Astrocyte (in vitro differentiated cells and primary cell): Measurements from ENCODE around the gene WNT7B. TPM values are rescaled to one million over a fixed set of nuclear protein-coding genes. Genes with fewer than 3 reads are reported as not detected.

Source experiments
- DNase-seq: peaks from one replicate; pipeline ENCODE4 v3.0.0-alpha.2; 2010; ENCODE audit warnings: low read depth
- FAIRE-seq: peaks from 2 replicates; lab custom pipeline; 2011; peaks lifted over from hg19 to GRCh38; lab: Jason Lieb, UNC
- H2AFZ ChIP-seq: 2 replicates; pipeline ENCODE4 v1.6.0; 2012; ENCODE audit warnings: low read depth, low read length, inconsistent platforms
- H3K27ac ChIP-seq: 2 replicates; pipeline ENCODE4 v1.5.1; 2011; ENCODE audit warnings: low read depth, low read length, inconsistent platforms
- H3K27me3 ChIP-seq: 2 replicates; pipeline ENCODE4 v1.6.0; 2011; ENCODE audit warnings: low read length, inconsistent platforms; ENCODE audit not compliant: insufficient read depth
- H3K36me3 ChIP-seq: 2 replicates; pipeline ENCODE4 v1.5.1; 2011; ENCODE audit warnings: low read length, inconsistent platforms; ENCODE audit not compliant: insufficient read depth
- H3K4me1 ChIP-seq: 2 replicates; pipeline ENCODE4 v1.5.1; 2011; ENCODE audit warnings: low read length, inconsistent platforms; ENCODE audit not compliant: insufficient read depth
- H3K4me2 ChIP-seq: 2 replicates; pipeline ENCODE4 v1.6.0; 2012; ENCODE audit warnings: low read length, inconsistent platforms
- H3K4me3 ChIP-seq: 2 replicates; pipeline ENCODE4 v1.5.1; 2011; ENCODE audit warnings: low read depth, mild to moderate bottlenecking, low read length, inconsistent platforms; ENCODE audit not compliant: insufficient read depth
- H3K79me2 ChIP-seq: 2 replicates; pipeline ENCODE4 v1.6.0; 2012; ENCODE audit warnings: mild to moderate bottlenecking, low read length, inconsistent platforms; ENCODE audit not compliant: insufficient read depth
- H3K9ac ChIP-seq: 2 replicates; pipeline ENCODE4 v1.6.0; 2012; ENCODE audit warnings: mild to moderate bottlenecking, low read length, inconsistent platforms
- H3K9me3 ChIP-seq: 2 replicates; pipeline ENCODE4 v1.5.1; 2012; ENCODE audit warnings: low read depth, mild to moderate bottlenecking, low read length, inconsistent platforms; ENCODE audit not compliant: insufficient read depth
- H4K20me1 ChIP-seq: 2 replicates; pipeline ENCODE4 v1.6.0; 2012; ENCODE audit warnings: low read length, inconsistent platforms; ENCODE audit not compliant: insufficient read depth
- H3K27ac Mint-ChIP-seq: one replicate; pipeline ENCODE4 v1.8.0; 2021; ENCODE audit warnings: mild to moderate bottlenecking, mixed read lengths; ENCODE audit not compliant: unreplicated experiment
- H3K27me3 Mint-ChIP-seq: one replicate; pipeline ENCODE4 v1.8.0; 2021; ENCODE audit warnings: low read depth, mixed read lengths; ENCODE audit not compliant: unreplicated experiment
- H3K36me3 Mint-ChIP-seq: one replicate; pipeline ENCODE4 v1.8.0; 2021; ENCODE audit warnings: low read depth, mixed read lengths; ENCODE audit not compliant: unreplicated experiment
- H3K4me1 Mint-ChIP-seq: one replicate; pipeline ENCODE4 v1.8.0; 2021; ENCODE audit warnings: low read depth, mixed read lengths; ENCODE audit not compliant: unreplicated experiment
- H3K4me3 Mint-ChIP-seq: one replicate; pipeline ENCODE4 v1.8.0; 2021; ENCODE audit warnings: mild to moderate bottlenecking, moderate library complexity, mixed read lengths; ENCODE audit not compliant: unreplicated experiment
- H3K9me3 Mint-ChIP-seq: one replicate; pipeline ENCODE4 v1.8.0; 2021; ENCODE audit warnings: mild to moderate bottlenecking, mixed read lengths; ENCODE audit not compliant: unreplicated experiment
- CTCF ChIP-seq: IDR thresholded peaks from 2 replicates; pipeline ENCODE4 v1.5.1; 2011; ENCODE audit warnings: low read depth, mild to moderate bottlenecking, inconsistent platforms, low read length, moderate library complexity; ENCODE audit not compliant: insufficient read depth
- EZH2 ChIP-seq: IDR thresholded peaks from 2 replicates; pipeline ENCODE4 v1.6.1; 2012; ENCODE audit warnings: mild to moderate bottlenecking, low read length, inconsistent platforms; ENCODE audit not compliant: insufficient read depth
- total RNA-seq: library from RNA; stranded (reverse); gene quantifications from 2 replicates; pipeline ENCODE4 v1.2.1, GENCODE V29; 2021

The WNT7B gene
- total RNA-seq, 1 donor from 2014 or later = 1.7 TPM

DNA sequence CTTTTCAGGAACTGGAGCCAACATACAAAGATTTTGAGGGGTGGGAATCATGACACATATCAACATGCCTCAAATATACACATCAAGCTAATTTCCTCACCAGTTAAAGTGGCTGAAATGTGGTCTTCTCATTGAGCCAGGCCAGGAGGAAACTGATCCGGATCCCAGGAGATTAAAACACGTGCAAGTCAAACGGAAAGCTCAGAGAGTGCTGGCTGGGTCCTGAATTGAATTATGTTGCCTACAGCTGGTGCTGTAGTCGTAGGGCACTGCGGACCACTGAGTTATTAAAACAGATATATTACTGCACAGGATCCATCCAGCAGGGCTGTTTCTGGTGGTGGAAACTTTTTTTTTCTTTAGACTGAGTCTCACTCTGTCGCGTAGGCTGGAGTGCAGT is 14.1 kb upstream of the WNT7B start:
- peaks cover 5% of the 10 kb centered on the region for H3K9me3 Mint-ChIP-seq
- H3K27ac Mint-ChIP-seq = no peak overlapping the region
- no peak for DNase-seq
- no peaks in the 10 kb centered on the region for H3K36me3 Mint-ChIP-seq
- Histone ChIP-seq H3K36me3 (no peaks in the 10 kb centered on the region), H3K9me3 (peaks cover 5% of the 10 kb centered on the region), H3K27ac (no peak overlapping the region), H3K4me3 (no peak overlapping the region), H4K20me1 (no peaks in the 10 kb centered on the region), H3K27me3 (no peaks in the 10 kb centered on the region), H3K4me2 (no peak overlapping the region), H3K4me1 (peaks cover 9% of the 10 kb centered on the region), H3K79me2 (no peaks in the 10 kb centered on the region), H2AFZ (no peak overlapping the region), H3K9ac (no peak overlapping the region)
- peaks cover 52% of the 10 kb centered on the region for H3K27me3 Mint-ChIP-seq
- no peaks in the 10 kb centered on the region for H3K4me1 Mint-ChIP-seq
- H3K4me3 Mint-ChIP-seq = no peak overlapping the region
- FAIRE-seq = no peak
- TF ChIP-seq EZH2 (no peak), CTCF (no peak)

DNA sequence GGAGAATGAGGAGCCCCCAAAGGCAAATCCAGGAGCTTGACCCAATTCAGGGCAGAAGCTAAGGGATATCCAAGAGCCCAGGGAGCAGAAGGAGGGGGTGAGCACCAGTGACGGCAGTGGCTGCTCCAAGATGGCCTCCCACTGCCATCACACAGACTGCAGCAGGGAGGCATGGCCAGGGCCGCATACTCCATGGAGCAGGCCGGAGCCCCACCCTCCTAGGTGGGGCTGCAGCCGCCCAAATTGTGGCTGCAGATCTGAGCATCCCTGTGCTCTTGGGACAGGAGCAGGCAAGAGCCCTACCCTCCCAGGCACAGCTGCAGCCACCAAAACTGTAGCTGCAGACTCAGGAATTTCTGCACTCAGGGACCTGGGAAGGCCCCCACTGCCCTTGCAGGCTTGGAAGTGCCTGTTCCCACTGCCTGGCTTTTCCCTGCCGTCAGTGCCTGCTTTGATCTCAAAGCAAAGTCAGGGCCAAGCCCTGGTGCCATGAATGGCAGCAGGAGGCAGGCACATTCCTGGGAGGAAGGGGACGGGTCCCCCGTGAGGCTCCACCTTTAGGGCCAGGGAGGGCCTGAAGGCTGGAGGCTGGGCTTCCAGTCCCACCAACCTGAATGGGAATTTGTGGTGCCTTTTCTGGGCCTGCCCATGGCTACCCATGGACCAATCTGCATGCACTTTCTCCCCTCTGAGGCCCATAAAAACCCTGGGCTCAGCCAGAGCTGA is 10.3 kb upstream of the WNT7B start:
- TF ChIP-seq CTCF = no peak
- TF ChIP-seq EZH2 = no peak
- Mint-ChIP-seq H3K36me3 (no peaks in the 10 kb centered on the region), H3K4me1 (no peaks in the 10 kb centered on the region), H3K27ac (no peak overlapping the region), H3K9me3 (peaks cover 8% of the 10 kb centered on the region), H3K4me3 (no peak overlapping the region), H3K27me3 (peaks cover 65% of the 10 kb centered on the region)
- Histone ChIP-seq H4K20me1 (no peaks in the 10 kb centered on the region), H3K79me2 (no peaks in the 10 kb centered on the region), H3K9ac (no peak overlapping the region), H3K4me3 (no peak overlapping the region), H3K36me3 (no peaks in the 10 kb centered on the region), H3K4me2 (no peak overlapping the region), H3K4me1 (no peaks in the 10 kb centered on the region), H2AFZ (no peak overlapping the region), H3K27me3 (no peaks in the 10 kb centered on the region), H3K27ac (no peak overlapping the region), H3K9me3 (peaks cover 16% of the 10 kb centered on the region)
- FAIRE-seq (no peak), DNase-seq (no peak)

- H4K20me1 ChIP-seq = peaks cover 9% of the 10 kb centered on the region
- no peak overlapping the region for H2AFZ ChIP-seq
- no peak for TF ChIP-seq EZH2
- no peak for TF ChIP-seq CTCF
- H3K4me3 Mint-ChIP-seq = no peak overlapping the region
- no peak overlapping the region for H3K27ac ChIP-seq
- H3K9me3 ChIP-seq = peaks cover 16% of the 10 kb centered on the region
- FAIRE-seq (no peak), DNase-seq (no peak)
- no peaks in the 10 kb centered on the region for H3K36me3 ChIP-seq
- H3K4me1 ChIP-seq = peaks cover under 1% of the 10 kb centered on the region
- H3K27me3 ChIP-seq = no peaks in the 10 kb centered on the region
- H3K27me3 Mint-ChIP-seq = peaks cover 48% of the 10 kb centered on the region
- no peaks in the 10 kb centered on the region for H3K79me2 ChIP-seq
- no peaks in the 10 kb centered on the region for H3K4me1 Mint-ChIP-seq
- no peak overlapping the region for H3K4me2 ChIP-seq
- no peak overlapping the region for H3K9ac ChIP-seq
- H3K27ac Mint-ChIP-seq = no peak overlapping the region
- H3K4me3 ChIP-seq = no peak overlapping the region
- no peaks in the 10 kb centered on the region for H3K36me3 Mint-ChIP-seq
- peaks cover 8% of the 10 kb centered on the region for H3K9me3 Mint-ChIP-seq
Observed at GRCh38 chr22:45984316-45984916, 7.5 kb upstream of the WNT7B start.
